LNCAP (cell line): Measurements from ENCODE around the gene MTHFSD.

Experiments used
- TF ChIP-seq, protein P1 (sequence below): fragments of 450-650 bp; IDR thresholded peaks from 2 replicates; pipeline ENCODE4 v1.5.1; 2017; ENCODE audit warnings: mild to moderate bottlenecking

MTHFSD gene

DNA sequence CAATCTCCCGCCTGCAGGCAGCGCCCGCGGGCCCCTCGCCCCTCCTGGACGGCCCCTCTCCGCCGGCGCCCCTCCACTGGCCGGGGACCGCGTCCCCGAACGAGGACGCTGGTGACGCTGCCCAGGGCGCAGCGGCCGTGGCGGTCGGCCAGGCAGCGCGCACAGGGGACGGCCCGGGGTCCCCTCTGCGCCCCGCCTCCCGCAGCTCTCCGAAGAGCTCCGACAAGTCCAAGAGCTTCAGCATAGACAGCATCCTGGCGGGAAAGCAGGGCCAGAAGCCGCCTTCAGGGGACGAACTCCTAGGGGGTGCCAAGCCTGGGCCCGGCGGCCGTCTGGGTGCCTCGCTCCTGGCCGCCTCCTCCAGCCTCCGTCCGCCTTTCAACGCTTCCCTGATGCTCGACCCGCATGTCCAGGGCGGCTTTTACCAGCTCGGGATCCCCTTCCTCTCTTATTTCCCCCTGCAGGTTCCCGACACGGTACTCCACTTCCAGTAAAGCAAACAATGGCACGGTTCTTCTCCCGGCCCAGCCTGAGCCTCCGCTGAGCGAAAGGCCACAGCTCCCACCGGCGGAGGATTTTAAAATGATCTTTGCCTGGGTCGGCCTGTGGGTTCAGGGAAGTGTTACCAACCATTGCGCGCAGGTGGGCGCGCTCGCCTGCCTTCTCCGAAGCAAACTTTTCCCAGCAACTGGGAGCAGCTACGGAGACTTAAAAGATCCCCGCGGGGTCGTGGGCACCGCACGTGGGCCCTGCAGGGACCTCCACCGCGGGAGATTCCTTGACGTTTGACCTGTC lies 24.4 kb upstream of the MTHFSD start:
- TF ChIP-seq, protein P1, sequence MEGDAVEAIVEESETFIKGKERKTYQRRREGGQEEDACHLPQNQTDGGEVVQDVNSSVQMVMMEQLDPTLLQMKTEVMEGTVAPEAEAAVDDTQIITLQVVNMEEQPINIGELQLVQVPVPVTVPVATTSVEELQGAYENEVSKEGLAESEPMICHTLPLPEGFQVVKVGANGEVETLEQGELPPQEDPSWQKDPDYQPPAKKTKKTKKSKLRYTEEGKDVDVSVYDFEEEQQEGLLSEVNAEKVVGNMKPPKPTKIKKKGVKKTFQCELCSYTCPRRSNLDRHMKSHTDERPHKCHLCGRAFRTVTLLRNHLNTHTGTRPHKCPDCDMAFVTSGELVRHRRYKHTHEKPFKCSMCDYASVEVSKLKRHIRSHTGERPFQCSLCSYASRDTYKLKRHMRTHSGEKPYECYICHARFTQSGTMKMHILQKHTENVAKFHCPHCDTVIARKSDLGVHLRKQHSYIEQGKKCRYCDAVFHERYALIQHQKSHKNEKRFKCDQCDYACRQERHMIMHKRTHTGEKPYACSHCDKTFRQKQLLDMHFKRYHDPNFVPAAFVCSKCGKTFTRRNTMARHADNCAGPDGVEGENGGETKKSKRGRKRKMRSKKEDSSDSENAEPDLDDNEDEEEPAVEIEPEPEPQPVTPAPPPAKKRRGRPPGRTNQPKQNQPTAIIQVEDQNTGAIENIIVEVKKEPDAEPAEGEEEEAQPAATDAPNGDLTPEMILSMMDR, result no peak

DNA sequence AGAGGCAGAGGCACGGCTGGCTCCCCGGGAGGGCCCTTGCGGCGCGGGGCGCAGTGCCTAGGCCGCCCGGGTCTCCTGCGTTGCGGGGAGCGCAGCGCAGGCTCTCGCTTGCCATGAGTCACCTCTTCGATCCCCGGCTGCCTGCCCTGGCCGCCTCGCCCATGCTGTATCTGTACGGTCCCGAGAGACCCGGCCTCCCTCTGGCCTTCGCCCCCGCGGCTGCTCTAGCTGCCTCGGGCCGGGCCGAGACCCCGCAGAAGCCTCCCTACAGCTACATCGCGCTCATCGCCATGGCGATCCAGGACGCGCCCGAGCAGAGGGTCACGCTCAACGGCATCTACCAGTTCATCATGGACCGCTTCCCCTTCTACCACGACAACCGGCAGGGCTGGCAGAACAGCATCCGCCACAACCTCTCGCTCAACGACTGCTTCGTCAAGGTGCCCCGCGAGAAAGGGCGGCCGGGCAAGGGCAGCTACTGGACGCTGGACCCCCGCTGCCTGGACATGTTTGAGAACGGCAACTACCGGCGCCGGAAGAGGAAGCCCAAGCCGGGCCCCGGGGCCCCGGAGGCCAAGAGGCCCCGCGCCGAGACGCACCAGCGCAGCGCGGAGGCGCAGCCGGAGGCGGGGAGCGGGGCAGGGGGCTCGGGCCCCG lies 23.7 kb upstream of the MTHFSD start:
- TF ChIP-seq, protein P1, result no peak

DNA sequence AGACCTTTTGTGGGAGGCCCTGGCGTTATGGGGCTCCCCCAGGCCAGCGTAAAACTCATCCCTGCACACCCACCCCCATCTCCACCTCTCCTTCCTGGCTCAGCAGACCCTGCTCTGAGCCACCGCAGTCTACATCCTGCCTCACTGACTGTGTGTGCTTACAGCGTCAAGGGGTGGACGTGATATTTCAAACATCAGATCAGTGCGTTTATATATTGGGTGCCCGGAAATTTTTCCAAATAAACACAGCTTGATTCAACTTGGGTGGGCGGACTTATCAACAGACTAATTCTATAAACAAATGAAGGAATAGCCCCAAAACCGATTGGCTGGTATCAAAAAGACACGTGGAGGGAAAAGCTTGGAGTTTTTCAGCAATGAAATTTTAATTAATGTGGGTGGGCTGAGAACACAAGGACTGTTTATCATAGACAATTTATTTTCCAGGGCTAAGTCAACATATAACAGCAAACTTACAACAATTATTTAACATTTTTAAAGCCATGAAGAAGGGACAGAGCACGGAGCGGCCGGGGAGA lies 23.1 kb upstream of the MTHFSD start, which contains the start of gene FOXL1:
Gene FOXL1, plus strand, starts transcription at position 489 of the 539 bp plus-strand sequence. CDS start 175 bp downstream, outside the sequence.
- TF ChIP-seq, protein P1, result no peak

DNA sequence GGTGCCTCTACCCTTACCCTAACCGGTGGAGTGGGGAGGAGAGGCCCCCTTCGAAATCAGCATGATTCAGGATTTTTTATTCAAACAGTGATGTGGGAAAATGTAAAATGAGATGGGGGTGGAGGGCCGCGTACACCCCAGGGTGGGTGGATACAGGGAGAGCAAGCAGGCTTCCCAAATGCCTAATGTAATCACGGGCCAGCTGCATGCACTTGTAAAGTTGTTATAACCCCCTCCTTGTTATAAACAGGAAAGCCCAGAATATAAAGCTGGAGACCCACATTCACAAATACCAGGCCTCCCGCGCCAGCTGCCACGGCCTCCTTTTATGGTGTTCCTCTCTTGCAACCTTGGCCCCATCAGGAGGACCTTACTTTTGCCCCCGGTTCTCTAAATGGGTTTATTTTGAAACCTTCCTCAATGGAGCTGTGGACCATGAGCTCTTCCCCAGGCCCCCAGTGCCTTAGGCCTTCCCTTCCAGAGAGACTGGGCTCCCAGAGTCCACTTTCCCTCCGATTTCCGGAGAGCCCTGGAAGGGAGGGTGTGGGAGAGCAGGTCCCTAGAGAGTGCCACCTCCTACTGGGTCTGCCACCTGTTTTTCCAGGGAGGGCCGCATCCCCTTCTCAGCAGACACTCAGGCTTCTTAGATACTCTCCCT lies 22.4 kb upstream of the MTHFSD start:
- TF ChIP-seq, protein P1, result no peak

DNA sequence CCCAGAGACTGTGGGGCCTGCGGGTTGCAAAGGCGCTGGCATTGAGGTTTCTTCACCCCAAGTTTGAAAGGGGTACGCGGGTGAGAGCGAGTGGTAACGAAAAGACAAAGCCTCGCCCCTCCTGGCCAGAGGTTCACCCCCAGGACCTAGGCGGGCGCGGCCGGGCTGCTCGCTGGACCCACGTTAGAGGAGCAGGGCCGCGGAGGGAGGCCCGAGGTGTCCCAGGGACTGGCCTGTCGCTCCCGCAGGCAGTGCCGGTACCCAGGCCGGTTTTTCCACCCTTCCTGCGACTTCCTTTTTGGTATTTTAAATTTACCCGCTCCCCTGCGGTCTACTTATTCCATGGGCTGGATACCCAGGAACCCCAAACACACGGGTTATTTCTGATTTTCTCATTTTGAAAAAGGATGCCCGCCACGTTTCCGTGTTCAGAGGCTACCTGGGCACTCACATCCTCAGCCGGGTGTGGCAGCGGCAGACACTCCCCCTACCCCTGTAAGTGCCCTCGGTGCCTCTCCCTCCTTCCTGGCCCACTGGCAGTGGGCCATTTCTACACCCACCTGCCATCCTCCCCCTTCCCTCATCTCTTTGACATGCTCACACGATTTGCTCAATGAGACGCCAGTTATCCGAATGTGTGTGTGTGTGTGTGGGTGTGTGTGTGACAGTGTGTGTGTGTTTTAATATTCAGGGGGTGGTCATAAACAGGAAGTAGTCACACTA lies 21.7 kb upstream of the MTHFSD start:
- TF ChIP-seq, protein P1, result no peak

DNA sequence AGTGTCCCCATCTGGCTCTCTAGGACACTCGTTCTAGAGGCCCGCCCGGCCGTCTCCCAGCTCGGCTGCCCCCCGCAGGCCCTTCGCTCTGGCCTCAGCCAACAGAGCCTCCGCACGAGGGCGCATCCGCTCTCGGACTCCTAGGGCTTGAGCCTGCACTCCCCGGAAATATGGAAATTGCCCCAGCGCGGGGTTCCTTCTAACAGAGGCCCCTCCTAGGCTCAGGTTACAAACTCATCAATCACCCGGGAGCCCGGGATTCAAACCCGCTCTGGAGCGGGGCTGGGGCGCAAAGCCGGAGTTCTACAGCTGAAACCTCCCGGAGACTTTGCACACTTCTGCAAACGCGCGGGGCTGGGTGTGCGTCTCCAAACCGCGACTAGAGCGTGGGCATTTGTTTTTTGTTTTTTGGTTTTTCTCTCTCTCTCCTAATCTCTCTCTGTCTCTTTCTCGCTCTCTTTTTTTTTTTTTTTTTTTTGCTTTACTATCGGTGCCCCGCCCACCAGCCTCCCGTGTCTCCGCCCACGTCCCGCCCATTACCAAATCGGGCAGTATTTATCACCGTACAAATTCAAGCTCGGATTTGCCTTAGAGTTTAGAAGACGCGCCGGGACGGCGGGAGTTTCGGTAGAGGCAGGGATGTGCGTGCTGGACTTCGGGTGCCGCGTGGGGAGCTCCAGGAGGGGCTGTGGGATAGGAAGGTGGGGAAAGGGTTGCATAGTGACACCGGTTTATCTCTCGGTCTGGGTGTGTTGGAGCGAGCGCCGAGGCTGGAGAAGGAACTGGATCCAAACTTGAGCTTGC lies 20.9 kb upstream of the MTHFSD start:
- TF ChIP-seq, protein P1, result peak; percentile 51
